GM13977 (cell line): ENCODE results near the gene NUP93.

ENCODE experiments used
- DNase-seq: peaks from one replicate; pipeline ENCODE4 v3.0.0; 2012; ENCODE audit warnings: low spot score
- in situ Hi-C: fragments of 300-500 bp; cut with MboI; formaldehyde crosslinking; loops from one replicate; pipeline ENCODE4 v1.12.0; 2022; ENCODE audit warnings: low sequenced_read_pairs, low pct_unique_long_range_greater_than_20kb, mixed read lengths, inconsistent platforms; ENCODE audit not compliant: unreplicated experiment
- TF ChIP-seq, protein P1 (sequence below): IDR thresholded peaks from 2 replicates; pipeline ENCODE4 v1.5.1; 2012; ENCODE audit warnings: mild to moderate bottlenecking, control low read depth; ENCODE audit not compliant: insufficient read depth; ENCODE audit errors: extremely low read depth, missing control alignments

NUP93 gene

DNA sequence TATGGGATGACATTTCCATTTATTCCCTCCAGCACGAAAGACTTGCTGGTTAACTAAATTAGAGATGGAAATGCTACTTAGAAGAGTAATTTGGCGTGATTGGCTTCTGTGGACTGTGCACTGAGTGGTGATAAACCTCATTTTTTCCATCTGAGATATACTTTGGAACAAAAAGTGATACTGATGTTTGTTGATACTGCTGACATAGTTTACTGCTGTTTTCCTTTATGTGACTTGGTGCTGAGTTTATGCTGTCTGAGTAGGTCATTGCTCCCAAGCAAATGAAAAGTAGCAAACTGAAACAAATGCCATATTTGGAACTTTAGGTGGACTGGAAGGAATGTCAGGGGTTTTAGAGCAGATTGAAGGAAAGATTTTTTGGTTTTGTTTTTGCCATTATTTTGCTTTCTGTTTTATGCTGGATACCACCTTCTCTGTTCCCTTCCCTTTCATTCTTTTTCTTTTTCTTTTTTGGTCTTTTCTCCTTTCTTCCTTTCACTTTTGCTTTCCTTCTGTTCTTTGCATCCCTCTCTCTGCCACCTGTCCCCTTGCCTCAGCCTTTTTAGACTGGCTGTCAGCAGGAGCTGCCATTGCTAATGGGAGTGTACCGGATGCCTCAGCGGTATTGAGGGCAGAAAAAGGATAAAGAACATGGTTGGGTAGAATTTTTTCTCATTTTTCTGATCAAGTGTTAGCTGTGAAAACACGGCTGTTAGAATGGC lies 41.8 kb downstream of the NUP93 start:
- DNase-seq = no peak
- in situ Hi-C loops = no loop called here
- TF ChIP-seq, protein P1, sequence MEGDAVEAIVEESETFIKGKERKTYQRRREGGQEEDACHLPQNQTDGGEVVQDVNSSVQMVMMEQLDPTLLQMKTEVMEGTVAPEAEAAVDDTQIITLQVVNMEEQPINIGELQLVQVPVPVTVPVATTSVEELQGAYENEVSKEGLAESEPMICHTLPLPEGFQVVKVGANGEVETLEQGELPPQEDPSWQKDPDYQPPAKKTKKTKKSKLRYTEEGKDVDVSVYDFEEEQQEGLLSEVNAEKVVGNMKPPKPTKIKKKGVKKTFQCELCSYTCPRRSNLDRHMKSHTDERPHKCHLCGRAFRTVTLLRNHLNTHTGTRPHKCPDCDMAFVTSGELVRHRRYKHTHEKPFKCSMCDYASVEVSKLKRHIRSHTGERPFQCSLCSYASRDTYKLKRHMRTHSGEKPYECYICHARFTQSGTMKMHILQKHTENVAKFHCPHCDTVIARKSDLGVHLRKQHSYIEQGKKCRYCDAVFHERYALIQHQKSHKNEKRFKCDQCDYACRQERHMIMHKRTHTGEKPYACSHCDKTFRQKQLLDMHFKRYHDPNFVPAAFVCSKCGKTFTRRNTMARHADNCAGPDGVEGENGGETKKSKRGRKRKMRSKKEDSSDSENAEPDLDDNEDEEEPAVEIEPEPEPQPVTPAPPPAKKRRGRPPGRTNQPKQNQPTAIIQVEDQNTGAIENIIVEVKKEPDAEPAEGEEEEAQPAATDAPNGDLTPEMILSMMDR = no peak

DNA sequence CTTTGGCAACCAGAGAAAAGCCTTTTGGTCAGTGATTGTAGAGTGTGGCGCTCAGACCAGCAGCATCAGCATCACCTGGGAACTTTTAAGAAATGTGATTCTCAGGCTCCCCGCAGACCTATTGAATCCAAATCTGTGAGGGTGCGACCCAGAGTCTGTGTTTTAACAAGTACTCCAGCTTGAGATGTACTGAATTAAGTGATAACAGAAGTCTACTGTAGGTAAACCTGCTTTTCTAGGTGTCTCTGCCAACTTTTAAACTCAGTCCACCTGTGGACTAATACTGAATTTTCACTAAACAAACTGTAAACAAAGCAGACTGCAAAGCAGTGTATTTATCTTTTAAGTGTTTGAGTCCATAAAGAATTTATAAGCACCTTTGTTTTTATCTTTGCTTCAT lies 43.6 kb downstream of the NUP93 start:
- in situ Hi-C loops = no loop called here
- no peak for DNase-seq
- TF ChIP-seq, protein P1 = no peak

DNA sequence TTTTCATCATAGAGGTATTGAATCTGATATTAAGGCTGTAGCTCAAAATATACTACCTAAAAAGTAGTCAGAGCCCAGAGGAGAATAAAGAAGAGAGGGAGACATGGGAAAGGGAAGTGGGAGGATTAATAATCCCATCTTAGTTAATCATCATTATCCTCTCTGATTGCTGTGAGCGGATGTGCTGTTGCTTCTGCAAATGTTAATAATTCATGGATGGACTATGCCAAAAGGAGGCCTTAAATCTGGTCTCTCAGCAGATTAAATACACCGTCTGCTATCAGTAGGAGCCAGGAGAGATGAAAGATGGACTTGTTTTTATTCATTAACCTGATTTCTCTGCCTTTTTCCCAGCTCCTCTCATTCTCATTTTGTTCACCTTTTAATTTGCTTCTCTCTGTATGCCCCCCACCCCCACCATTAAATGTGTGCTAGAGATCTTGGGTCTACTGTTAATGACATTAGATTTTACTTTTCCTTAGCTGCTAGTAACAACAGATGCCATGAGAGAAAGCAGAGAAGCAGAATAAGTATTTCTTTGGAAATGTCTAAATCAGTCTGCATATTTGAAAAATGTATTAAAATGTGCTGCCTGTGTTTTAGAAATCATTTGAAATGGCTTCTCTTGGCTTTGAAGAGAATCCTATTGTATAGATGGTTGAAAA lies 44.2 kb downstream of the NUP93 start:
- DNase-seq = no peak
- TF ChIP-seq, protein P1 = no peak
- in situ Hi-C loops = no loop called here

DNA sequence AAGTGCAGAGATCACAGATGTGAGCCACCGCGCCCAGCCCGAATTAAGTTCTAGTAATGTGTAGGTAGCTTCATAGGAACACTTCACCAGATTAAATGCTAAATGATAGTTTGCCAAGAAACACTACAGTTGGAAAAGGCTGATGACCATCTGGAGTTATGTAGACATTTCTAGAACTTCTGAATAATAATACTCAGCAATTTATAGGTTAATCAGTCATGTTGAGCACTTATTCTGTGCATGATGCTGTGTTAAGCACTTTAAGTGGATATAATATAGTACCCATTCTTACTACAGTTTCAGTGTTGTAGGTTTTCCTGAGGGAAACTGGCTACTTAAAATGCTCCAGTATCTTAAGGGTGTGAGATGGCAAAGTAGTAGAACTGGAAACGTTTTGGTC lies 45.2 kb downstream of the NUP93 start:
- TF ChIP-seq, protein P1 = no peak
- no peak for DNase-seq
- in situ Hi-C loops = no loop called here

DNA sequence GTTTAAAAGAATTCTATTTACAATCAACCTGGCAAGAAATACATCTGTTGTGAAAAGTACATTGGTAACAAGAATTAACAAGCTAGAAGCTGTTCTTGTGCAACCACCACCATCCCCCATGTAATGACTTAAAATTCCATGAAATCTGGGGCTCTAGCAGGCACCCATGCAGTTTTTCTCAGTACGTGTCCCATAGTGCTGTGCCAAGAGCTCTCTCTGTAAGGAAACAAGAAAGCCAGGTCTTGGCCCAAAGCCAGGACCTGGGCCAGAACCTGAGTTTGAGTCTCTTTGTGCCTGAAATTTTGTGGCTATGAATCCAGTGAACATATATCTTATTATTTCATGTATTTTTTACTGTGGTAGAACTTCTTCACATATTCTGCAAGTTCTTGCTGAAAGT lies 46.6 kb downstream of the NUP93 start:
- TF ChIP-seq, protein P1 = no peak
- DNase-seq = no peak
- in situ Hi-C loops = no loop called here

DNA sequence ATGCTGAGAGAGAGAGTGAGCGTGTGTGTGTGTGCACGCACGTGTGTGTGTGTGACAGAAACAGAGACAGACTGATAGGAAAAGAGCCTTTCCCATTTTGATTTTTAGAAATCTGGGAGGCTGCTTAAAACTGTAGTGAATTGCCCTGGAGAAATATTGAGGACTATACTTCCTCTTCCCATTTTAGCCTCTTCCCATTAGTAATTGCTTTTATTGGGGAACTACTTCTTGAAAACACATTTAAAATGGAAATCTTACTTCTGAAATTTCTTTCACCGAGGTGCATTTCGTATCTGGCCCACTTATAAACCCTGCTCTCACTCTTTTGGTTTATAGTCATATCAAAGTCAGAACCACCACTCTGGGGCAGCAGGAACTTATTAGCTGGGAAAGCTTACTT lies 47.1 kb downstream of the NUP93 start:
- TF ChIP-seq, protein P1 = no peak
- in situ Hi-C loops = no loop called here
- DNase-seq = no peak

DNA sequence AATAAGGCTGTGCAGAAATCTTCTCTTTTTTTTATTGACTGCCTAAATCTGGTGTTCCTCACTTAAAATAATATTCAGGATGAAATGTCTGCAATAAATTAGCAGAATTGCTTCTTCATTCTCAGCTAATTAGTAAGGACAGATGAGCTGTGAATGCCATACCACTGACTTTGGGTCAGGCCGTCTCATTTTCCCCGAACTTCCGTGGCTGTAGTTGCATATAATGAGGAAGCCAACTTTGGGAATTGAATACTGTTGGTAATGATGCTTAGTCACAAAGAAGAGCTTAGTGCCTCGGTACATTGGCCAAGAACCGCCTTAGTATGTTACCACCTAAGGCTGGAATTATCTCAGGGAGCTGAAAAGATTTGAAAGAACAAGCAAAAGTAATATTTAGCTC lies 47.6 kb downstream of the NUP93 start:
- TF ChIP-seq, protein P1 = no peak
- in situ Hi-C loops = no loop called here
- DNase-seq = no peak
